DND-41 (cell line): ENCODE measurements around the gene MRPL36.

Experiments used
- ATAC-seq: fragments of 200-7000 bp; cut with Tn5 transposase; 3 replicates; pipeline ENCODE4 v1.9.1; 2021; ENCODE audit warnings: low read depth; ENCODE audit not compliant: insufficient read depth
- DNase-seq: peaks from one replicate; pipeline ENCODE4 v3.0.0-alpha.2; 2020
- H2AFZ ChIP-seq: 2 replicates; pipeline ENCODE4 v1.6.0; 2012; ENCODE audit warnings: low read depth, low read length
- H3K27ac ChIP-seq: 2 replicates; pipeline ENCODE4 v1.5.1; 2012; ENCODE audit warnings: low read length, inconsistent platforms
- H3K27me3 ChIP-seq: fragments of 200-600 bp; sonication (generic); 2 replicates; pipeline ENCODE4 v1.6.0; 2012; ENCODE audit warnings: low read length, mild to moderate bottlenecking, inconsistent platforms; ENCODE audit not compliant: insufficient read depth, poor library complexity
- H3K36me3 ChIP-seq: 2 replicates; pipeline ENCODE4 v1.5.1; 2012; ENCODE audit warnings: low read length, inconsistent platforms; ENCODE audit not compliant: insufficient read depth
- H3K4me1 ChIP-seq: 2 replicates; pipeline ENCODE4 v1.5.1; 2012; ENCODE audit warnings: mild to moderate bottlenecking, low read length; ENCODE audit not compliant: insufficient read depth
- H3K4me2 ChIP-seq: 2 replicates; pipeline ENCODE4 v1.6.0; 2012; ENCODE audit warnings: mild to moderate bottlenecking, moderate library complexity, low read length, inconsistent platforms; ENCODE audit not compliant: insufficient read depth
- H3K4me3 ChIP-seq, 2 experiments: fragments of 200-600 bp in 1 of 2; shearing (Covaris generic) in 1 of 2; 2 replicates each; pipeline ENCODE4 v1.5.1; 2012 to 2016; ENCODE audit warnings: inconsistent platforms in 2 of 2, low read length in 2 of 2, mild to moderate bottlenecking in 2 of 2, low read depth in 1 of 2, moderate library complexity in 1 of 2
- H3K79me2 ChIP-seq: 2 replicates; pipeline ENCODE4 v1.6.0; 2012; ENCODE audit warnings: low read length, inconsistent platforms; ENCODE audit not compliant: insufficient read depth
- H3K9ac ChIP-seq: 2 replicates; pipeline ENCODE4 v1.6.0; 2012; ENCODE audit warnings: low read depth, mild to moderate bottlenecking, inconsistent platforms, low read length, moderate library complexity
- H3K9me3 ChIP-seq: 2 replicates; pipeline ENCODE4 v1.5.1; 2012; ENCODE audit warnings: low read length, moderate library complexity, mild to moderate bottlenecking, inconsistent platforms; ENCODE audit not compliant: insufficient read depth, severe bottlenecking
- H4K20me1 ChIP-seq: 2 replicates; pipeline ENCODE4 v1.6.0; 2012; ENCODE audit warnings: low read length; ENCODE audit not compliant: insufficient read depth
- CTCF ChIP-seq: IDR thresholded peaks from 2 replicates; pipeline ENCODE4 v1.5.1; 2012; ENCODE audit warnings: borderline replicate concordance, low read length, moderate library complexity, mild to moderate bottlenecking; ENCODE audit not compliant: poor library complexity, severe bottlenecking; ENCODE audit errors: extremely low read depth
- EZH2 ChIP-seq: IDR thresholded peaks from 3 replicates; pipeline ENCODE4 v1.6.1; 2012; ENCODE audit warnings: borderline replicate concordance, low read depth, mild to moderate bottlenecking, moderate library complexity, low read length, inconsistent platforms; ENCODE audit not compliant: severe bottlenecking

The MRPL36 gene

DNA sequence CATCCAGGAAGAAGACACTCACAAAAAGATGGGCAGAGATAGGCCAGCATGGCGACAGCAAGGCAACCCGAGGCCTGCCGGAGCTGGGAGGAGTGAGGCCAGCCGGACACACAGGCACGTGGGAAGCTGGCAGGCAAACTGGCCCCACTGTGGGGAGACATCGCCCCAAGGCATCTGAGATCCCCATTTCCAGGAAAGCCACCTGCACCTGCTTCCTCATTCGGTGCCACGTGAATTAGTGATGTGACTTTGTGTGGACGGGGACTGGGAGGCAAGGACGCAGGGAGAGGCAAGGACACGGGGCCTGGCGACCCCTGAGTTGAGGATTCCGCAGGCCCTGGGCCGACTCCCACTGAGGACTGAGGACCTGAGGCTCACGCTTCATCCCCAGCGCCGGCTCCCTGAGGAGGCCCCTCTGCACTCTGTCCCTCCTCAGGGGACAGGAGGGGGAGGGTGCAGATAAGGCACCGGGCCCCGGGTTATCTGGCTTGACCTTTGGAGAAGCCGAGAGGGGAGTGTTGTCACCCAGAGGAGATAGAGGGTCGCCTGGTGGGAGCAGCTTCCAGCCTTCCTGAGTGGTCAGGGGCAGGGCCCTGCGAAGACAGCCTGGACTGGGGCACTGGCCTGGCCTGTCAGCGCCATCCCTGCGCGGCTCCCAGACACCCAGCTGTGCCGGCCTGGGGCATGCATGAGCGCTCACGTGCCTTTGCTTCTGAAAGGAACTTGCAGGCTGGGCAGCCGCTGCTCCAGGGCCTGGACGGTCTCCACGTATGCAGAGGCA lies 41.3 kb upstream of the MRPL36 start:
- Histone ChIP-seq H3K27me3 (no peaks in the 10 kb centered on the region), H3K36me3 (no peaks in the 10 kb centered on the region)

DNA sequence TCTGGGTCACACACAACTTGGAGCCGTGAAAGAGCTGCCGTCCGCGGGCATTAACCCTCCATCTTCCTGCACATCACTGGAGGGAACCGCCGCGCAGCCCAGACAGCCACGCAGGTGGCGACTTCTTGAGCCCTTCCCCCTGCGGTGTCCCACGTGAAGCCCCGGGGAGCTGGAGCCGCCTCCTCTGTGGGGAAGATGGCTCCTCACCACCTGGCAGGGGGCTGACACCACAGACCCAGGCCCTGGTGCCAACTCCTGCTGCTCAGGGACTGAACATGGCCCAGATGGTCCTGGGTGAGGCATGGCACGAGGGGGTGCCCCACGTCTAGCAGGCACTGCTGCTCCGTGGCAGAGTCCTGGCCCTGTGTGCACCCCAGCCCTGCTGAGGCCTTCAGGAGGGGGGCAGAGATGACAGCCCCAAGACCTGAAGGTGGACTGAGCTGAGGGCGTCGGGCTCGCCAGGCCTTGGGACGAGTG lies 40.5 kb upstream of the MRPL36 start:
- Histone ChIP-seq H3K4me1 (no peaks in the 10 kb centered on the region), H3K79me2 (no peaks in the 10 kb centered on the region), H3K27ac (no peak overlapping the region), H3K27me3 (no peaks in the 10 kb centered on the region), H3K4me2 (no peak overlapping the region), H3K4me3 (no peak overlapping the region), H2AFZ (no peak overlapping the region), H4K20me1 (peaks cover 2% of the 10 kb centered on the region; the same call in 1 of the 2 replicates), H3K9me3 (no peaks in the 10 kb centered on the region), H3K36me3 (no peaks in the 10 kb centered on the region), H3K9ac (no peak overlapping the region)
- ATAC-seq (no peak), DNase-seq (no peak)
- no peak for TF ChIP-seq CTCF
- no peak for TF ChIP-seq EZH2

More for the DNA sequence above, 41.3 kb upstream of the MRPL36 start:
- no peak overlapping the region for H2AFZ ChIP-seq
- H3K4me2 ChIP-seq = no peak overlapping the region
- no peaks in the 10 kb centered on the region for H3K4me1 ChIP-seq
- H3K9ac ChIP-seq = no peak overlapping the region
- DNase-seq (no peak), ATAC-seq (no peak)
- H3K79me2 ChIP-seq = no peaks in the 10 kb centered on the region
- peaks cover 2% of the 10 kb centered on the region; the same call in 1 of the 2 replicates for H4K20me1 ChIP-seq
- H3K9me3 ChIP-seq = no peaks in the 10 kb centered on the region
- H3K4me3 ChIP-seq = no peak overlapping the region
- TF ChIP-seq CTCF (no peak), EZH2 (no peak)
- H3K27ac ChIP-seq = no peak overlapping the region

DNA sequence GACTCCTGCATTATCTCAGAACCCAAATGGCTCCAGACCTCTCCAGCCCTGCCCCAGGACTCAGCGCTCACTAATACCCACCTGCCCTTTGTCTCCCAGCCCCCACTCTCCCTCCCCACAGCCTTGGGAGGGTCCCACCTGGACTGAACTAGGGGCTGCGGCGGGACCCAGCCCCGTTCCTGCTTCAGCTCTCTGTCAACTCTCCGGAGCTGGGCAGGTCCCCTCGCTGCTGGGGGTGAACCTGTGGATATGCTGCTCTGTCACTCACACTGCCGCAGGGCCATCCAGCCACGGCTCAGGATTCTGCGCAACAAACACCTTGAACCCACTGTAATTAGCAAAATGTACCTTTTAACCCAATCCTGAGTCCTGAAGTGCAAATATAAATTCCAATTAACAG lies 38.4 kb upstream of the MRPL36 start:
- Histone ChIP-seq H3K4me2 (no peak overlapping the region), H3K27me3 (no peaks in the 10 kb centered on the region), H2AFZ (no peak overlapping the region), H3K9ac (no peak overlapping the region), H3K27ac (no peak overlapping the region), H3K4me1 (no peaks in the 10 kb centered on the region), H3K4me3 (no peak overlapping the region), H3K36me3 (no peaks in the 10 kb centered on the region), H3K9me3 (no peaks in the 10 kb centered on the region), H3K79me2 (no peaks in the 10 kb centered on the region), H4K20me1 (peaks cover 2% of the 10 kb centered on the region; the same call in 1 of the 2 replicates)
- DNase-seq (no peak), ATAC-seq (no peak)
- TF ChIP-seq CTCF (no peak), EZH2 (no peak)
